H9 (cell line): Measurements from ENCODE around the gene DAPK1. TPM values are rescaled to one million over a fixed set of nuclear protein-coding genes. Genes with fewer than 3 reads are reported as not detected.

Experiments
- DNase-seq: peaks from one replicate; pipeline ENCODE4 v3.0.0-alpha.2; 2017
- H2AFZ ChIP-seq: one replicate; pipeline ENCODE4 v1.6.1; 2013; ENCODE audit warnings: mild to moderate bottlenecking, low read length, control low read depth, moderate library complexity
- H2AK5ac ChIP-seq: 2 replicates; pipeline ENCODE4 v1.6.1; 2013; ENCODE audit warnings: low read length, control low read depth, mixed read lengths; ENCODE audit not compliant: insufficient read length
- H2BK120ac ChIP-seq: one replicate; pipeline ENCODE4 v1.6.1; 2013; ENCODE audit warnings: low read depth, mild to moderate bottlenecking, low read length, control low read depth, inconsistent platforms; ENCODE audit not compliant: poor library complexity, severe bottlenecking
- H2BK12ac ChIP-seq: 2 replicates; pipeline ENCODE4 v1.6.1; 2013; ENCODE audit warnings: low read length, control low read depth, mixed read lengths, low read depth; ENCODE audit not compliant: insufficient read length
- H2BK15ac ChIP-seq: 2 replicates; pipeline ENCODE4 v1.6.1; 2013; ENCODE audit warnings: low read depth, low read length, control low read depth
- H2BK20ac ChIP-seq: one replicate; pipeline ENCODE4 v1.6.1; 2013; ENCODE audit warnings: low read depth, mild to moderate bottlenecking, low read length, control low read depth, inconsistent platforms; ENCODE audit not compliant: poor library complexity, severe bottlenecking
- H2BK5ac ChIP-seq: 2 replicates; pipeline ENCODE4 v1.6.1; 2013; ENCODE audit warnings: low read length, control low read depth, mixed read lengths; ENCODE audit not compliant: insufficient read length
- H3K14ac ChIP-seq: 2 replicates; pipeline ENCODE4 v1.6.1; 2013; ENCODE audit warnings: low read length, control low read depth; ENCODE audit not compliant: insufficient read depth
- H3K18ac ChIP-seq: 2 replicates; pipeline ENCODE4 v1.6.1; 2013; ENCODE audit warnings: low read depth, mild to moderate bottlenecking, mixed read lengths, low read length, control low read depth; ENCODE audit not compliant: insufficient read length
- H3K23ac ChIP-seq: 2 replicates; pipeline ENCODE4 v1.6.1; 2013; ENCODE audit warnings: low read length, control low read depth, mixed read lengths, low read depth; ENCODE audit not compliant: insufficient read length
- H3K23me2 ChIP-seq: 2 replicates; pipeline ENCODE4 v1.6.1; 2013; ENCODE audit warnings: low read depth, mild to moderate bottlenecking, mixed read lengths, low read length, control low read depth; ENCODE audit not compliant: insufficient read length, poor library complexity, severe bottlenecking
- H3K27ac ChIP-seq: 2 replicates; pipeline ENCODE4 v1.5.1; 2013; ENCODE audit warnings: low read length, control low read depth, mixed read lengths, low read depth; ENCODE audit not compliant: insufficient read length
- H3K27me3 ChIP-seq: 2 replicates; pipeline ENCODE4 v1.6.1; 2013; ENCODE audit warnings: low read length, control low read depth, inconsistent platforms; ENCODE audit not compliant: insufficient read depth
- H3K4ac ChIP-seq: 2 replicates; pipeline ENCODE4 v1.6.1; 2013; ENCODE audit warnings: low read depth, mild to moderate bottlenecking, control low read depth, inconsistent platforms, low read length, moderate library complexity
- H3K4me1 ChIP-seq: 2 replicates; pipeline ENCODE4 v1.6.1; 2013; ENCODE audit warnings: low read length, control low read depth, inconsistent platforms; ENCODE audit not compliant: insufficient read depth
- H3K4me2 ChIP-seq: 2 replicates; pipeline ENCODE4 v1.6.1; 2013; ENCODE audit warnings: low read length, control low read depth, mixed read lengths; ENCODE audit not compliant: insufficient read length, insufficient read depth
- H3K56ac ChIP-seq: 2 replicates; pipeline ENCODE4 v1.6.1; 2013; ENCODE audit warnings: low read depth, mild to moderate bottlenecking, mixed read lengths, low read length, control low read depth; ENCODE audit not compliant: insufficient read length
- H3K79me1 ChIP-seq: 2 replicates; pipeline ENCODE4 v1.6.1; 2013; ENCODE audit warnings: low read depth, mild to moderate bottlenecking, moderate library complexity, low read length, control low read depth, inconsistent platforms; ENCODE audit not compliant: insufficient read depth, poor library complexity, severe bottlenecking
- H3K79me2 ChIP-seq: 2 replicates; pipeline ENCODE4 v1.6.1; 2013; ENCODE audit warnings: low read length, control low read depth, inconsistent platforms; ENCODE audit not compliant: insufficient read depth
- H3K9ac ChIP-seq: 2 replicates; pipeline ENCODE4 v1.6.1; 2013; ENCODE audit warnings: low read length, control low read depth, mixed read lengths; ENCODE audit not compliant: insufficient read length; ENCODE audit errors: extremely low read depth
- H3K9me3 ChIP-seq: one replicate; pipeline ENCODE4 v1.6.1; 2013; ENCODE audit warnings: low read depth, low read length, inconsistent platforms; ENCODE audit not compliant: control insufficient read depth
- H3T11ph ChIP-seq: one replicate; pipeline ENCODE4 v1.6.1; 2013; ENCODE audit warnings: mild to moderate bottlenecking, low read length, control low read depth, inconsistent platforms
- H4K20me1 ChIP-seq: one replicate; pipeline ENCODE4 v1.6.1; 2013; ENCODE audit not compliant: control insufficient read depth, insufficient read length, insufficient read depth
- H4K5ac ChIP-seq: 2 replicates; pipeline ENCODE4 v1.6.1; 2013; ENCODE audit warnings: low read depth, mild to moderate bottlenecking, mixed read lengths, low read length, control low read depth; ENCODE audit not compliant: insufficient read length
- H4K8ac ChIP-seq: replicated peaks from 2 replicates; pipeline ENCODE4 v1.6.1; 2013; ENCODE audit warnings: low read length, control low read depth, mixed read lengths, low read depth; ENCODE audit not compliant: insufficient read length
- H4K91ac ChIP-seq: 2 replicates; pipeline ENCODE4 v1.6.1; 2013; ENCODE audit warnings: low read depth, mild to moderate bottlenecking, moderate library complexity, mixed read lengths, low read length, control low read depth; ENCODE audit not compliant: insufficient read length
- H3K27ac Mint-ChIP-seq, 3 experiments: 2 replicates in 2 of 3; 3 replicates in 1 of 3; pipeline ENCODE4 v1.8.0; 2020 to 2021; ENCODE audit warnings: mixed read lengths in 3 of 3, mild to moderate bottlenecking in 1 of 3, moderate library complexity in 1 of 3
- H3K27me3 Mint-ChIP-seq: 2 replicates; pipeline ENCODE4 v1.8.0; 2021; ENCODE audit warnings: low read depth, mild to moderate bottlenecking, moderate library complexity, mixed read lengths
- H3K36me3 Mint-ChIP-seq, 3 experiments: 2 replicates in 2 of 3; 3 replicates in 1 of 3; pipeline ENCODE4 v1.8.0; 2020 to 2021; ENCODE audit warnings: low read depth in 3 of 3, mixed read lengths in 3 of 3; ENCODE audit not compliant: insufficient read depth in 1 of 3
- H3K4me1 Mint-ChIP-seq, 2 experiments: 2 replicates each; pipeline ENCODE4 v1.8.0; 2020; ENCODE audit warnings: mixed read lengths in 2 of 2
- H3K4me3 Mint-ChIP-seq, 2 experiments: 2 replicates in 1 of 2; 3 replicates in 1 of 2; pipeline ENCODE4 v1.8.0; 2020 to 2021; ENCODE audit warnings: mild to moderate bottlenecking in 2 of 2, mixed read lengths in 2 of 2, moderate library complexity in 1 of 2
- H3K9me3 Mint-ChIP-seq, 2 experiments: 2 replicates in 1 of 2; 3 replicates in 1 of 2; pipeline ENCODE4 v1.8.0; 2020; ENCODE audit warnings: mild to moderate bottlenecking in 2 of 2, mixed read lengths in 2 of 2, moderate library complexity in 1 of 2
- WGBS: extraction: QIAGEN DNeasy Blood & Tissue Kit; methylation state at CpG from one replicate; pipeline ENCODE4 v1.1.7; 2013; ENCODE audit warnings: missing lambda C conversion rate, low lambda C conversion rate, mixed read lengths; ENCODE audit not compliant: insufficient read length; ENCODE audit errors: extremely low coverage; 5-methylcytosine and 5-hydroxymethylcytosine counted together
- total RNA-seq: library from RNA; stranded (reverse); gene quantifications from 2 replicates; pipeline ENCODE4 v1.2.1, GENCODE V29; 2021
- TF ChIP-seq, protein P1 (sequence below): fragments of 200-600 bp; sonication (generic); conservative IDR thresholded peaks from 3 replicates; pipeline ENCODE4 v1.8.0; 2021; ENCODE audit warnings: antibody characterized with exemption, mild to moderate bottlenecking

DAPK1 gene
- total RNA-seq, 1 experiment from 2014 or later: 79.4 TPM

GRCh38 chr9:87711857-87712800, 214.5 kb downstream of the DAPK1 start:
- Histone ChIP-seq H2BK12ac (no peak overlapping the region), H4K8ac (no peak overlapping the region), H3K79me1 (no peaks in the 10 kb centered on the region), H4K91ac (no peak overlapping the region), H2BK5ac (no peak overlapping the region), H2AFZ (no peak overlapping the region), H3K27me3 (no peaks in the 10 kb centered on the region), H3K4me1 (no peaks in the 10 kb centered on the region), H2BK15ac (no peak overlapping the region), H3K56ac (no peak overlapping the region), H3K23me2 (no peaks in the 10 kb centered on the region), H3K4me2 (no peak overlapping the region), H3K18ac (no peak overlapping the region), H4K5ac (no peak overlapping the region), H3K9ac (no peak overlapping the region), H3K14ac (peak overlapping the region; percentile 51; the same call in 1 of the 2 replicates), H4K20me1 (no peaks in the 10 kb centered on the region), H3K4ac (no peak overlapping the region), H3K79me2 (no peaks in the 10 kb centered on the region), H2AK5ac (no peak overlapping the region), H3K27ac (no peak overlapping the region), H3T11ph (no peak overlapping the region), H3K9me3 (no peaks in the 10 kb centered on the region), H2BK120ac (no peak overlapping the region), H2BK20ac (no peak overlapping the region), H3K23ac (no peak overlapping the region)
- Mint-ChIP-seq H3K4me3 (no peak overlapping the region), H3K27ac (no peak overlapping the region; a peak in 1 of 7 replicates), H3K27me3 (no peaks in the 10 kb centered on the region), H3K9me3 (no peaks in the 10 kb centered on the region), H3K36me3 (peaks cover 10 to 19% (median 15%) of the 10 kb centered on the region in 3 experiments; a peak in 6 of 7 replicates), H3K4me1 (0 out of 4 replicates have a peak, but pooled peaks cover 0 to 2% of the 10 kb centered on the region in 2 experiments)
- TF ChIP-seq, protein P1, sequence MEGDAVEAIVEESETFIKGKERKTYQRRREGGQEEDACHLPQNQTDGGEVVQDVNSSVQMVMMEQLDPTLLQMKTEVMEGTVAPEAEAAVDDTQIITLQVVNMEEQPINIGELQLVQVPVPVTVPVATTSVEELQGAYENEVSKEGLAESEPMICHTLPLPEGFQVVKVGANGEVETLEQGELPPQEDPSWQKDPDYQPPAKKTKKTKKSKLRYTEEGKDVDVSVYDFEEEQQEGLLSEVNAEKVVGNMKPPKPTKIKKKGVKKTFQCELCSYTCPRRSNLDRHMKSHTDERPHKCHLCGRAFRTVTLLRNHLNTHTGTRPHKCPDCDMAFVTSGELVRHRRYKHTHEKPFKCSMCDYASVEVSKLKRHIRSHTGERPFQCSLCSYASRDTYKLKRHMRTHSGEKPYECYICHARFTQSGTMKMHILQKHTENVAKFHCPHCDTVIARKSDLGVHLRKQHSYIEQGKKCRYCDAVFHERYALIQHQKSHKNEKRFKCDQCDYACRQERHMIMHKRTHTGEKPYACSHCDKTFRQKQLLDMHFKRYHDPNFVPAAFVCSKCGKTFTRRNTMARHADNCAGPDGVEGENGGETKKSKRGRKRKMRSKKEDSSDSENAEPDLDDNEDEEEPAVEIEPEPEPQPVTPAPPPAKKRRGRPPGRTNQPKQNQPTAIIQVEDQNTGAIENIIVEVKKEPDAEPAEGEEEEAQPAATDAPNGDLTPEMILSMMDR: no peak
- no peak for DNase-seq
- no CpG with 5 or more reads among the region's 9 CpGs for WGBS
